ENCODE measurements around the gene OR13J1.
"Not testable (repeated sequence)": the region's sequence is repeated elsewhere in the genome, so short reads cannot be mapped to it uniquely, and the experiment has no call there.

Gene OR13J1, protein sequence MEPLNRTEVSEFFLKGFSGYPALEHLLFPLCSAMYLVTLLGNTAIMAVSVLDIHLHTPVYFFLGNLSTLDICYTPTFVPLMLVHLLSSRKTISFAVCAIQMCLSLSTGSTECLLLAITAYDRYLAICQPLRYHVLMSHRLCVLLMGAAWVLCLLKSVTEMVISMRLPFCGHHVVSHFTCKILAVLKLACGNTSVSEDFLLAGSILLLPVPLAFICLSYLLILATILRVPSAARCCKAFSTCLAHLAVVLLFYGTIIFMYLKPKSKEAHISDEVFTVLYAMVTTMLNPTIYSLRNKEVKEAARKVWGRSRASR

DNA sequence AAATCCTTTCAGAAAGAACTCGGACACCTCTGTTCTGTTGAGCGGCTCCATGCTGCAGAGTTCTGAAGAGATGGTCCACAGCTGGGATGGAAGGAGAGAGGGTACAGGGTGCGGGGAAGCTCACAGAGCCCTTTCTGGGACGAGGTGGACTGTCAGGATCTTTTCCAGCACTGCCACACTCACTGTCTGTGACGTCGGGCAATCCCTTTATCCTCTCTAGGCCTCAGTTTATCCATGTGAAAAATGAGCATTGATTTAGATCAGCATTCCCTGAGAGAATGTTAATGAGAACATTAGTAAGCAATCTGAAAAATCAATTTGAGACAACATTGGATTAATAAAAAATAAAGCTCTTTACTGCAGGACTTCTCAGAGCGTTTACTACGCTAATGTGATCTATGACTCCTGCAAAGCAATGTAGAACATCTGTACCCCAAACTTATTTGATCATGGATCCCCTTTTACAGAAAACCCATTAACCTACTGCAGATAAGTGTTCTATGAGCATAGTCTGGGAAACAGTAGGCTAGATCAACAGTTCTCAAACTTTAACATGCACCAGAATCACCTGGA lies at the start of gene OR13J1:
Gene OR13J1 (minus strand): TSS at position 51 of the 573 bp plus-strand sequence. CDS start 0 bp downstream, at position 51.
- DNase-seq, result no peak

DNA sequence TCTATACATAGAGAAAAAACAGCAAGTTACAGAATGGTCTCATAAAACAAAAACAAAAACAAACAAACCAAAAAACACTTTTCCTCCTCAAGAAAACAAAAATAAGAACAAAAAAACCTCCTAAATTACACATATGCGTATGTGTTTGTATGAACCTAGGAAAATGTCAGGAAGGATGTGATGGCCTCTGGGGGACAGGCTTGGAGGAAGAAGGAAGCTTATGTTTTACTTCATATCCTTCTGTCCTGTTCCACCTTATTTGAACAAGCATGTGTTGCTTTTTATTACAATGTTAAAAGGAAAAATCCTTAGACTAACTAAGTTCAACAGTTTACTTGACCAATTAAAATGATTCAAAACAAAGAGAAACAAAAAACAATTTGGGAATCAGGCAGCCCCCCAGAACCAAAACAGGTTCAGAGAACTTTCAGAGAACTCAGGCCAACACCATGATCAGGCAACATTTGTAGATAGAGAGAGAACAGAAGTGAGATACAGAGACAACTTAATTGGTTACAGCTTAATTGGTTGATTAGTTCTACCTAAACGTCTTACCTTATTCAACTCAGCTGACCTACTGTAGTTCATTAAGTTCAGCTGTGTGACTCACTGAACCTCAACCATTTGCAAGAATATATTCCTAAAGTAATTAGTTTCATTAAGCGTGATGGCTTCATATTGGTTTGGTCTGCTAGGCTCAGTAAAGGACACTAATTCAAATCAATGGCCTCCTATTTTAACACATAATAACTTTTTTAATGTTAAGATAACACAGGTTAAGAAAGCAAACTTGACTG lies 49.2 kb upstream of the OR13J1 start:
- DNase-seq, result no peak

DNA sequence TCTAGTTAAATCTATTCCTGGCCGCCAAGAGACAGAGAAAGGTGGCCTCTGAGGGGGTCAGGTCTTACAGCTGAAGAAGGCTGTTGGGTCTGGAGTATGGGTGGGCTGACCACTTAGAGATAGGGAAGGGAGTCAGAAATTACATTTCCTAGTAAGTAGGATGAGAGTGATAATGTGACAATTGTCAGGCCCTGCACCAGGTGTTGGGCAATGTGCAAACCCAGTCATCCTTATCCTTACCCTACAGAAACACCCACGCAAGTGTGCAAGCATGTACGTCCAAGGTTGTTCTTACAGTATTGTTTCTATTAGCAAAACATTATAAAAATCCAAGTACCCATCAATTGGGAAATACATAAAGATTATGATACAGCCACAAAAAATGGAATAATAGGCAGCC lies 48.6 kb upstream of the OR13J1 start:
- DNase-seq, result no peak

DNA sequence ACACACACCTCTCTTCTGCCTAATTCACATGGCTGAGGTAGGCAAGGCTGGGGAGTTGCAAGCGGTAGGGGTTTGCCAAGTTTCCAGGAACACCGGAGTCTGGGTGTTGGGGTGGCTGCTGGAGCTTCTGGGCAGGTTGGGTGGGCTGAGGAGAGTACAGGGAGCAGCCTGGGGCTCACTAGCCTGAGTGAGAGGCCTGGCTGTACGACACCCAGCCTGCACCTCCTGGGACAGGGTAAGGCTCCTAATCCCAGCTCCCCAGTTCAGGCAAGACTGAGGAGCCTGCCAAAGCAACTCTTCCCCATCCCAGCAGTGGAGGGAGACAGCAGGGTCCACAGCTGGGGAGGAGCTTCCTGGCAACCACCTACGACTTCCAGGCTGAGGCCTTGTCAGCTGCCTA lies 47.1 kb upstream of the OR13J1 start:
- DNase-seq, result no peak

DNA sequence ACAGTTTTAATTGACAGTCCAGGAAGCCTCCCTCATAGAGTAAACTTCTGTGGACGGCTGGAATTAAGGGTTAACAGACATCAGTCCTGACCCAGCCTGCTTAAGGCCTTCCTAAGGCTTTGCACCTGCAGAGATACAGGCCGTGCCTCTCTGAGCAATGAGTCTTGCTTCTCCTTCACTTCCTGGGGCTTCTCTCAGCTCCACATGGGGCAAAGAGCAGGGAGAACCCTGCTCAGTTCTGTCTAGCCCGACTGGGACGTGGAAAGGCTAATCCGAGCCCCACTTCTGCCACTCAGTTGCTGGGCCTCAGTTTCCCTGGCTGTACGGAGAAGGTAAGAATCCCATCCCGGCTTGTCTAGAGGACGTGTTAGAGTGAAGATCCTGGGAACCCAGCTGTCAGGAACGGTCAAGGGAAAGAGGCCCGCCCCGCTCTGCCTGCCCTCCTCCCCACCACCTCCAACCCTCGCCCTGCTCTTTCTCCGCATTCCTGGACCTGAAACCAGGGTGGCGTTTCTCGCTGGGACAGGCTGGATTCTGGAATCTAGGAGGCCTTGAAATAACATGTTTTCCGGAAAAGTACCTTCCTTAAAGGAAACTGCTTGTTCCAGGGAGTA lies 45.6 kb upstream of the OR13J1 start:
- DNase-seq, result no peak

DNA sequence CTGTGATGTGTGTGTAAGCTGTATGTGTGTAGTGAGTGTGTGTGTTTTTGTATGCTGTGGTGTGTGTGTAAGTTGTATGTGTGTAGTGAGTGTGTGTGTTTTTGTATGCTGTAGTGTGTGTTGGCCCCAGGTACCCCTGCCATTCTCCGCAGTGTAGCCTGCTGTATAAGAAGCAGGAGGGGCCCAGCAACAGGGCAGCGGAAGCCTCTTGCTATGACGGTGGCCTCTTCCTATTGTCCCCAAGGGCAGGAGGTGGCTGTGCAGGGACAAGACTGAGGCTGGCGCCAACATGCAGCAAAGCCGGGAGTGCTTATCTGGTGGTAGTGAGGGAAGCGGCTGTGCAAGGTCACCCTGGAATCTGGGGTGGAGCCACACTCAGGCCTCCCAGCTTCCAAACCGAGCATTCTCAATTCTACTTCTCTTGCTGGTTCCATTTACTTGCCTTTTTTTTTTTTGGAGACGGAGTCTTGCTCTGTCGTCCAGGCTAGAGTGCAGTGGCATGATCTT lies 44.2 kb upstream of the OR13J1 start:
- no peak for DNase-seq

DNA sequence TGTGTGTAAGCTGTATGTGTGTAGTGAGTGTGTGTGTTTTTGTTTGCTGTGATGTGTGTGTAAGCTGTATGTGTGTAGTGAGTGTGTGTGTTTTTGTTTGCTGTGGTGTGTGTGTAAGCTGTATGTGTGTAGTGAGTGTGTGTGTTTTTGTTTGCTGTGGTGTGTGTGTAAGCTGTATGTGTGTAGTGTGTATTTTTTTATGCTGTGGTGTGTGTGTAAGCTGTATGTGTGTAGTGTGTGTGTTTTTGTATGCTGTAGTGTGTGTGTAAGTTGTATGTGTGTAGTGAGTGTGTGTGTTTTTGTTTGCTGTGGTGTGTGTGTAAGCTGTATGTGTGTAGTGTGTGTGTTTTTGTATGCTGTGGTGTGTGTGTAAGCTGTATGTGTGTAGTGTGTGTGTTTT lies 43.2 kb upstream of the OR13J1 start:
- DNase-seq, result not testable (repeated sequence)

DNA sequence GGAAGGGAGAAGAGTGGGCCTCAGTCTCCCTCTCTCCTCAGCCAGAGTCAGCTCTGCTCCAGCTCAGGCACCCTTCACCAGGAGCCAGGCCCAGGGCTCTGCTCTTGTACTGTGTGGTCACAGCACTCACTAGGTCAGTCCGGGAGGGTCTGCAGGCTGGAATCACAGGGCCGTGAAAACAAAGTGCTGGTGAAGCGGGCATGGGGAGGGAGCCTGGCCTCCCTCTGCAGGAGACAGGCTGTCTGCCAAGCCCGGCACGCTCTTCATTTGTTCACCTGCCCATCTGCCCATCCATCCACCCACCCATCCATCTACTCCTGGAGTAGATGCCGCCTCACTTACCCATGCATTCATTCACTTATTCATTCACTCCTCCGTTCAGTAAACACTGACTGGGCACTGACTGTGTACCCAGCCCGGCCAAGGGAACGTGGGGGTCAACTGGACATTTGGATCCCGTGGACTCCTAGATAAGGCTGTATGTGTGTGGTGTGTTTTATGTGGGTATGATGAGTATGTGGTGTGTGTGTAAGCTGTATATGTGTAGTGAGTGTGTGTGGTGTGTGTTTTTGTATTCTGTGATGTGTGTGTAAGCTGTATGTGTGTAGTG lies 42.7 kb upstream of the OR13J1 start:
- no peak for DNase-seq

DNA sequence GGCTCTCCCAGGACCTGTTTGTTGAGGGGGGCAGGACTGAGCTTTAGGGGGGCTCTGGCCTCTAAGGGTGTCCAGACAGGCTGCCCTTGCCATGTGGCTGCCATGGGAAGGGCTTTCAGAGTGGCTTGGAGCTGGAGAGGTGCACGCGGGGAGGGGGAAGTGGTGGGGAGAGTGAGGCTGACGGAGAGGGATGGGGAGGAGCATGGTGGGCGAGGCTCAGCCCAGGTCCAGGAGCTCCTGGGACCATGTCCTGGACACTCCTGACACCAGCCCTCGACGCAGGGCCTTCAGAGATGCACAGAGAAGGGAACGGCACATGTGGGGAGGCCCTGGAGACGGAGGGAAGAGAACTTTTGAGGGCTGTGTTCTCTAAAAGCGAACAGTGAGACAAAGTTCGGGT lies 41.5 kb upstream of the OR13J1 start:
- DNase-seq, result no peak

DNA sequence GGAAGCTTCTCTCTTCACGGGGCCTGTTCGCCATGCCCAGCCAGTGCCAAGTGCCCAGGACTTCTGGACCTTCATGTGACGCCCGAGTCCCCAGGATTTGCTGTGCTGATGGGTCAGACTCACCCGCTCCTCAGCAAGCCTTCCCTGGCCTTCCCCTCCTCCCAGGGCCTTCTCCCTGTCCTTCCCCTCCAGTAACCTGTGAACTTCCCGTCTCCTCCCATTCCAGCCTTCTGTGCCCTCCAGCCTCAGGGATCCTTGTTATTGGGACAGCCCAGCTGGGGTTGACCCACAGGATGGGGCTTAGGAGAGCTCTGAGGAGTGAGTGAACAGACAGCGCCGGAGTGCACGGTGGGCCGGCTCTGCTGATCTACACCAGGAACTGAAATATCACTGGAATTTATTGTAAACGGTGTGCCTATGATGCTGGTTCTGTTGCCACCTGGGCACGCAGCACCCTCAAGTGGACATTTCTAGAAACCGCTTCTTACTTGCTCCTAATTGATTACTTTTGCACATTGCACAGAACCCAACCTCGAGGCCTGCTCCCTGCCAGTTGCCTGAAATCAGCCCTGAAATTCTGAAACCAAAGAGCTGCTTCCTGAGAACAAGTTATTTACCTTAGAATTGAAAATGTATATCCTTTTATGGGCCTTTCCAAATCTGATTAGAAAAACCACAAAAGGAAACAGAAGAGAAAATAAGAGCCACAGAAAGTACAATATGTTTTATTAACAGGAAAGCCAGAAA lies 40.6 kb upstream of the OR13J1 start:
- no peak for DNase-seq

DNA sequence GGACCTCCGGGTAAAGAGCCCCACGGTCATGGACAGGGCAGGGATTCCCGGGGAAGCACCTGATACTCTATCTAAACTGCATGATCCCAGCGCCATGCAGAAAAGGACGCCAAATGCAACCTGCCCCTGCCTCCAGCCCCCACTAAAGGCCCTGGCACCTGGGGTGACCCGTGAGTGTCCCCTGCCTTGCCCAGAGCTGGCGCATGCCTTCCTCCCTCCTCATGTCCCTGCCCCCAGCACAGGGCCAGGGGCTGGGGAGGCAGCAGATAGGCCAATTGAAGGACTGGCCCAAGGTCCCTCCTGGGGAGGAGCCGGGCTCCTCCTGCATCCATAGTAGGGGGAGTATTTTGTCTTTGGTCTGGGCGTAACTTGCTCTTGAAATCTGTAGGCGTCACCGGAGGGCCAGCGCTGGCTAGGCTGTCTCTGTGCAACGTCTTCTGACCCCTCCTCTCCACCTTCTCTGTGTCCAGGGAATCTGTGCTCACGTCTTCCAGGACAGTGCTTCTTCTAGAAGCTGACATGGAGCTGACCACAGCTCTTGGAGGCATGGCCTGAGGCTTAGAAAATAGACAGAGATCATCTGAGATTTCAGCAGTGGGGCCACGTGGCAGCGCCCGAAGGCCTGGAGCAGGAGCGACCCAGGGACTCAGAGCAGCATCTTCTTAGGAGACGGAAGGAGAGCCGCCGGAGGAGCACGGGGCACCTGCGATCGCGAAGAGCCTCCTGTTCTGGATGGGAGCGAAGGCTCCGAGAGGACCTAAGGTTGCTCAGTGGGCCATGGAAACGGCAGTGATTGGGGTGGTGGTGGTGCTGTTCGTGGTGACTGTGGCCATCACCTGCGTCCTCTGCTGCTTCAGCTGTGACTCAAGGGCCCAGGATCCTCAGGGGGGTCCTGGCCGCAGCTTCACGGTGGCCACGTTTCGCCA lies 39.7 kb upstream of the OR13J1 start:
- DNase-seq, result no peak

DNA sequence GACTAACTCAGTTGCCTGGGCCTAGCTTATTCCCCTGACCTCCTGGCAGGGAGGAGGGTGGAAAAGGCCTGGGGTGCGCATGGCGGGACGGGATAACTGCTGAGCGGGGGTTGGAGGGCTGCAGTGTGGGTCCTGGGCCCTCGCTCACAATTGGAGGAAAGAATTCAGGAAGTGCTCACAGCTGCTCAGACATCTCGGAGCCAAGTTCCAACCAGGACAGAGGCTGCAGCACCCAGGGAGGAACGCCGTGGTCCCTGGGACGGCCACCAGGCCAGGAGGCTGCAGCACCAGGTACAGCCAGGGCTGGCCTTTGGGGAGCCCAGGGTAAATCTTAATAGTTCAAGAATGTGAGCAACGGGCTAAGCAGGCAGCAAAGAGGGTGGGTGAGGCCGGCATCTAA lies 39.1 kb upstream of the OR13J1 start, which contains the start of gene SPAAR:
Gene SPAAR (plus strand): TSS at position 217 of the 400 bp plus-strand sequence. CDS start 974 bp downstream, outside the sequence.
- no peak for DNase-seq

DNA sequence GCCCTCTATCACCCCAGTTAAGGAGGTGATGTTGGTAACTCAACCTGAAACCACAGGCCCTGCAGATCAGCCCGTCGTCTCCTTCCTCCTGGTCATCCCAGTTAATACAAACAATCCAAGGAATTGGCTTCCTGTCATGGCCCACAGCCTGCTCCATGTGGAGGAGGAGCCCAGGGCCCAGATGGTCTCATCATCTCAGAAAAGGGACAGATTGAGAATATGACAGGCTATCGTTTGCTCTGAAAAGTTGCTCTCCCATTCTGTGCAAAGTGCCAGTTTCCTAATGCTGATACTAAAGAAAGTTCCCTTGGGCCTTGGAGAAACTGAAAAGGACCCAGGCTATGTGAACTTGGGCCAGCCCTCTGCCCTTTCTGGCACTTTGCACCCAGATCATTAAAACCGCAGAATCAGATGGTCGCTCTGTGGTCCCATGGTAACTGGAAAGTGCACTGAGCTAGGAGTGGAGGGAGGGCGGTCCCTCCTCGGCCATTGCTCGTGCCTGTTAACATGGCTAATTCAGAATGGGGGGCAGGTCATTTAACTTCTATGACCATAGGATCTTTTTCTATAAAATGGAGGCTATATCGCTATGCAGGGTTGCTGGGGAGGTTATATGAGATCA lies 38.4 kb upstream of the OR13J1 start:
- no peak for DNase-seq

DNA sequence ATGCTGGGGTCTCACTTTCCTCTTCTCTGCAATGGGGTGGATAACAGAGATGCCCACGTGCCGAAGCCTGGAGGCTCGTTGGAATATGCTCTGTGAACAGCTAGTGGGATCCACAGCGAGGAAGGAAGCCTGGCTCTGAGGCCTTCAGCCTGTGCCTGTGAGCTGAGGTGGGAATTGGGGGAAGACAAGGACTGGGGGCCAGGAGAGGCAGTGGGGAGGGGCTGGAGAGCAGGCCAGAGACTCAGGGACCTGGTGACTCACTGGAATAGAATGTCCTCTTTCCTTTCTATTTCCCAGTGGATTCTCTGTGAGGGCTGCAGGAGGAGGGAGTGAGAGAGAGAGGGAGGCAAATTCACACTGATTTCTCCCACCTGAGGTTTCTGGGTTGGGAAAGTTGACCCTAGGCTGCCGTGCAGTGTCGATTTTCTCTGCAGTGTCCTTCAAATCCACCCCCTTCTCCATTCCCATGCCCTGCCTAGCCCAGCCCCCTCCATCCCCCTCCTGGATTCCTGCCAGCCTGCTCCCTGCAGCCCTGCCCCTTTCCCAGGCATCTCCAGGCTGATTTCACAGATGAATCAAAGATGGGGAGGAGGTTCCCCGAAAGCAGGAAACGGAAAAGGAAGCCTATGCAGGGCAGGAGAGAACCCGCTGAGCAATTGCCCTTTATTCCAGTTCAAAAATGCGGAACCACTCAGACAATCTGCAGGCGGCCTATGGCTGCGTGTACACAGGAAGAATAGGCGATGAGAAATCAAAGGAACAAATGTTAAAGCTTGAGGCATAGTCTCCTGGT lies 37.7 kb upstream of the OR13J1 start:
- DNase-seq, result no peak

DNA sequence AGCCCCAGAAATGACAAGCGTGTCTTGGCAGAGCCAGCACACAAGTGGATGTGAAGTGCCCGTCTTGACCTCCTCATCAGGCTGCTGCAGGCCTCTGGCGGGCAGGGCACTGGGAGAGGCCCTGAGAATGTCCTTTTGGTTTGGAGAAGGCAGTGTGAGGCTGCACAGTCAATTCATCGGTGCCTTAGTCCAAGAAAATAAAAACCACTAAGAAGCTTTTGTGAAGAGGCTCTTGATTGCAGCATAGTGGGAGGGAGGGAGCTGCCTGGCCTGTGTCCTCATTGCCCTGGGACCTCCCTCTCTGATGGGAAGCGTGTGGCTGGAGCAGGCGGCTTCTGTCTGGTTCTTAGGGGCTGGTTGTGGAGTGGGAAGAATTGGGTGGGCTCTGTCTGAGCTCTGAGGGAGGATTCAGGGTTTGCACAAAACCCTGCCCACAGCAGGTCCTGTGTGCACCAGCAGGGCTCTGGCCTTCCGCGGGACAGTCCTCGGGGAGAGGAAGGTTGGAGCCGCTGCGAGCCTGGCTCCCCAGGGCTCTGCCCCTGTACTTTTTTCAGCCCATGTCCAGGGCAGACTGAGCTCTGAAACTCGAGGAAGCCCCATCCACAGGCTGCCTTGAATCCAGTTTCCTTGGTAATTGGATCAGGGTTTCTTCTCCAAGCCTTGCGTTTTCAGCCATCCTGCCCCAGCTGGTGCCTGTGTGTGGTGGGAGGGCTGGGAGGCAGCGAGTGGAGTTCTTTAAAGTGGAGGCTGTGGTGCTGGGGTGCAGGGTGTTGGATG lies 36.9 kb upstream of the OR13J1 start:
- no peak for DNase-seq

DNA sequence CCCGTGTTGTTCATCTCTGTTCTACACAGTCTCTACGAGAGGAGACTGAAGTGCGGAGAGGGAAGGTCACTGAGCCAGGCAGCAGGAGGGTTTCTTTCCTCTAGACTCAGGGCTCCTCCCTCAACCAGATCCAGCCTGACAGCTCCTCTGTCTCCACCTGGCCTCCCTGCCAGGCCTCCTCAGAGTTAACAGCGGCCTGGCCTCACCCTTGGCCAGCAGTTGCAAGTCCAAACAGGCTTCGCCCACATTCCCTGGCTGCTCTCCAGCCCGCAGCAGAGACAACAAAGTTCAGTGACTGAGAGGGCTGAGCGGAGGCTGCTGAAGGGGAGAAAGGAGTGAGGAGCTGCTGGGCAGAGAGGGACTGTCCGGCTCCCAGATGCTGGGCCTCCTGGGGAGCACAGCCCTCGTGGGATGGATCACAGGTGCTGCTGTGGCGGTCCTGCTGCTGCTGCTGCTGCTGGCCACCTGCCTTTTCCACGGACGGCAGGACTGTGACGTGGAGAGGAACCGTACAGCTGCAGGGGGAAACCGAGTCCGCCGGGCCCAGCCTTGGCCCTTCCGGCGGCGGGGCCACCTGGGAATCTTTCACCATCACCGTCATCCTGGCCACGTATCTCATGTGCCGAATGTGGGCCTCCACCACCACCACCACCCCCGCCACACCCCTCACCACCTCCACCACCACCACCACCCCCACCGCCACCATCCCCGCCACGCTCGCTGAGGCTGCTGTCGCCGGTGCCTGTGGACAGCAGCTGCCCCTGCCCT lies 35.9 kb upstream of the OR13J1 start, which contains the start of gene HRCT1:
Gene HRCT1 (plus strand): TSS at position 291 of the 768 bp plus-strand sequence. CDS start 86 bp downstream, at position 377.
- no peak for DNase-seq

DNA sequence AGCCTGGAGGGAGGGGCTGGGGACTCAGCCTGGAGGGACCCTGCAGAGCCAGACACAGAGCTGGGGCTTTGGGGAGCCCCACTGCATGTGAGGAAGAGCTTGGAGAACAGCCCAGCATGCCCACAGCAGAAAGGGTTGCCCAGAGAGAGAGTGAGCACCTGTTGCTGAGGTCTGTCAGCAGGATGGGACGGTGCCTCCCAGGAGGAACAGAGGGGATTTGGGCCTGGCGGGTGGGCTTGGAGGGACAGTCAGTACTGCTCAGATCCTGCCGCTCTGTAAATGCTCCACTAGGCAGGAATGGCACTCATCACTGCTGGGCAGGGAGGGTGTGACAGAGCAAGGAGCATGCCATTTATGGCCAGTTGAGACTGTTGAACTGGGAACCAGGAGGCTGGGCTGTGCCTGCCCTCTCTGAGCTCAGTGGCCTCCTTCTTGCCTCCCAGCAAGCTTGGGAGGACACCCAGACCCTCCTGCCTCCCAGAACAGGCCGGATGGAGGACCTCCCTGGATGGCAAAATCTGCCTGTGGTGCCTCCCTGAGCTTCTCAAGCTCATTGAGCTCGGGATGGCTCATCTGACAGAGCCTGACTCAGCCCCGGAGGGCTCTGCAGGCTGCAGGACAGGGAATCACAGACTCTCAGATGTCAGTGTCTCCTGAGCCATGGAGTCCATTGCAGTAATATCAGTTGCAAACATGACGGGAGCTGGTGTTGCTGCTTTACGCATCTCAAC lies 35.0 kb upstream of the OR13J1 start:
- DNase-seq, result no peak
